ENCODE data around the gene CELA2A. TPM values are rescaled to one million over a fixed set of nuclear protein-coding genes. Genes with fewer than 3 reads are reported as not detected.
"Not testable (repeated sequence)": the region's sequence is repeated elsewhere in the genome, so short reads cannot be mapped to it uniquely, and the experiment has no call there.

The CELA2A gene
- total and polyA plus RNA-seq, 8 donors, result 360 to 20,184 (median 3,756) TPM

- H3K9me3 ChIP-seq, result no peaks in the 10 kb centered on the region
- 28 to 34% methylated on average over 10 of the region's 10 CpGs for WGBS, 2 donors
- no peaks in the 10 kb centered on the region for H3K36me3 ChIP-seq
- FAIRE-seq, result no peak
- intact Hi-C loops (cut with DNase I), result no loop called here
- H3K4me1 ChIP-seq, result peaks cover 8 to 39% (median 9%) of the 10 kb centered on the region in 3 donors
- peak overlapping the region; percentile 4 to 81 (median 52) for H3K27ac ChIP-seq
- no peak for DNase-seq
- ATAC-seq, result peak in 3 of 4 donors; percentile 11 to 40 (median 14)
- TF ChIP-seq CTCF (IDR thresholded peaks at IDR 0.05), result no peak
- peak overlapping the region in 1 of 4 donors; percentile 6 for H3K4me3 ChIP-seq
- H3K27me3 ChIP-seq, result no peaks in the 10 kb centered on the region
Measured at GRCh38 chr1:15459771-15460707, 3.5 kb downstream of the CELA2A start.

GRCh38 chr1:15460708-15461095 is 4.2 kb downstream of the CELA2A start:
- Histone ChIP-seq H3K9me3 (no peaks in the 10 kb centered on the region), H3K27ac (peak overlapping the region in 3 of 4 donors; percentile 4 to 81 (median 43)), H3K4me1 (peaks cover 5 to 39% (median 7%) of the 10 kb centered on the region in 3 donors), H3K27me3 (no peaks in the 10 kb centered on the region), H3K4me3 (no peak overlapping the region), H3K36me3 (no peaks in the 10 kb centered on the region)
- intact Hi-C loops (cut with DNase I), result no loop called here
- no peak for TF ChIP-seq CTCF (IDR thresholded peaks at IDR 0.05)
- FAIRE-seq (no peak), ATAC-seq (no peak), DNase-seq (no peak)
- 40 to 50% methylated on average over 9 of the region's 9 CpGs for WGBS, 2 donors

GRCh38 chr1:15463064-15463800 is 6.7 kb downstream of the CELA2A start:
- peak in 3 of 4 donors; percentile 29 to 48 (median 36) for ATAC-seq
- not testable (repeated sequence) for H3K27me3 ChIP-seq

GRCh38 chr1:15463926-15464322 is 7.4 kb downstream of the CELA2A start:
- ATAC-seq; DNase-seq; FAIRE-seq; H3K27me3 ChIP-seq; H3K4me3 ChIP-seq; intact Hi-C loops (cut with DNase I); H3K9me3 ChIP-seq; H3K36me3 ChIP-seq: not testable (repeated sequence)
- Histone ChIP-seq H3K27ac (peak overlapping the region in 1 of 4 donors; percentile 62), H3K4me1 (peaks cover 0 to 23% (median 5%) of the 10 kb centered on the region in 3 donors)
- WGBS, 2 donors, result 68 to 75% methylated on average over 5 of the region's 5 CpGs

More at GRCh38 chr1:15463064-15463800, 6.7 kb downstream of the CELA2A start:
- H3K4me3 ChIP-seq; H3K9me3 ChIP-seq; intact Hi-C loops (cut with DNase I); DNase-seq; H3K36me3 ChIP-seq; FAIRE-seq: not testable (repeated sequence)
- Histone ChIP-seq H3K27ac (peak overlapping the region in 1 of 4 donors; percentile 62), H3K4me1 (peaks cover 0 to 24% (median 5%) of the 10 kb centered on the region in 3 donors)
- 44 to 46% methylated on average over 12 to 14 of the region's 15 CpGs for WGBS, 2 donors

DNA sequence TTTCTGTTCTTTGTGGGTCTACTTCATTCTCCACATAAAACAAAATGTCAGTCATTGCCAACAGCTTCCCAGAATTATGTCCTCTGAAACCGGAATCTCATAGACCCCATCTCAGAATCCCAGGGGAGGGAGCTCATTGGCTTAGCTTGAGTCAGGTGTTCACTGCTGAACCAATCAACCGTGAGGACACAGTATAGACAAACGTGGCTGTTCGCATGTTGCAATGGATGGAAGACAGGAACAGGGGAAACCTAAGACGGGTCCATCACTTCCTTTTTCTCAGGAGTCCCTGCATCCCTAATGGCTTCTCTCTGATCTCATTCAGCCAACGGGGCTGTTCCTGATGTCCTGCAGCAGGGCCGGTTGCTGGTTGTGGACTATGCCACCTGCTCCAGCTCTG is 9.1 kb downstream of the CELA2A start:
- ATAC-seq, result no peak
- Histone ChIP-seq H3K27ac (no peak overlapping the region), H3K36me3 (no peaks in the 10 kb centered on the region), H3K9me3 (no peaks in the 10 kb centered on the region), H3K4me3 (no peak overlapping the region), H3K4me1 (peaks cover 0 to 8% (median 8%) of the 10 kb centered on the region in 3 donors), H3K27me3 (no peaks in the 10 kb centered on the region)
- TF ChIP-seq CTCF (IDR thresholded peaks at IDR 0.05), result no peak
- intact Hi-C loops (cut with DNase I), result no loop called here
- WGBS, 2 donors, result 56 to 65% methylated on average over 7 of the region's 7 CpGs
- no peak for FAIRE-seq
- DNase-seq, result no peak

- H3K4me1 ChIP-seq; FAIRE-seq; H3K9me3 ChIP-seq; H3K36me3 ChIP-seq; ATAC-seq; H3K27me3 ChIP-seq; intact Hi-C loops (cut with DNase I); DNase-seq; H3K4me3 ChIP-seq: not testable (repeated sequence)
- WGBS, 2 donors, result 59 to 65% methylated on average over 22 of the region's 22 CpGs
- H3K27ac ChIP-seq, result peak overlapping the region in 1 of 4 donors; percentile 22
Measured at GRCh38 chr1:15466955-15467625, 10.6 kb downstream of the CELA2A start.

Measured in pancreas (tissue), 10 donors.